Keratinocyte (primary cell): ENCODE measurements around the gene SPATS2L.

Experiments used
- CTCF ChIP-seq, 3 experiments: IDR thresholded peaks in 1 of 3; conservative IDR thresholded peaks in 1 of 3; optimal IDR thresholded peaks in 1 of 3; 2 replicates in 2 of 3; 3 replicates in 1 of 3; pipeline versions ENCODE3 to v1.5.1; 2011; ENCODE audit warnings: low read length in 3 of 3, mild to moderate bottlenecking in 3 of 3, moderate library complexity in 2 of 3, control low read depth in 1 of 3, inconsistent platforms in 1 of 3; ENCODE audit not compliant: insufficient read depth in 2 of 3; ENCODE audit errors: extremely low read depth in 1 of 3
- EZH2 ChIP-seq: IDR thresholded peaks from one replicate; pipeline ENCODE4 v1.6.1; 2012; ENCODE audit warnings: inconsistent platforms, mild to moderate bottlenecking, low read length, moderate library complexity

GRCh38 chr2:200379481-200380090 lies 73.1 kb downstream of the SPATS2L start:
- TF ChIP-seq CTCF (optimal IDR thresholded peaks at IDR 0.05 in 1 of 3, IDR thresholded peaks at IDR 0.05 in 1 of 3, conservative IDR thresholded peaks at IDR 0.05 in 1 of 3; ENCODE audit: extremely low read depth in 1 of 3, insufficient read depth in 2 of 3, low read length in 3 of 3) (no peak), EZH2 (no peak)
